HG03066 (cell line): ENCODE measurements around the gene RBMS1.

Experiments used
- ATAC-seq: cut with Tn5 transposase; IDR thresholded peaks from one replicate; pipeline ENCODE4 v1.9.1; 2021; ENCODE audit warnings: low read depth; ENCODE audit not compliant: unreplicated experiment

RBMS1 gene

GRCh38 chr2:160339726-160340125, 153.9 kb downstream of the RBMS1 start:
- ATAC-seq = no peak

GRCh38 chr2:160338901-160339685, 154.5 kb downstream of the RBMS1 start:
- ATAC-seq = no peak

GRCh38 chr2:160337728-160338127, 155.9 kb downstream of the RBMS1 start:
- ATAC-seq = no peak

- no peak for ATAC-seq
Observed at GRCh38 chr2:160336635-160337034, 157.0 kb downstream of the RBMS1 start.

- no peak for ATAC-seq
Observed at GRCh38 chr2:160336105-160336504, 157.5 kb downstream of the RBMS1 start.

GRCh38 chr2:160335441-160335840, 158.2 kb downstream of the RBMS1 start:
- ATAC-seq = no peak

GRCh38 chr2:160334028-160334741, 159.4 kb downstream of the RBMS1 start:
- ATAC-seq = no peak

- ATAC-seq = no peak
Observed at GRCh38 chr2:160333324-160334027, 160.1 kb downstream of the RBMS1 start.

- no peak for ATAC-seq
Observed at GRCh38 chr2:160332318-160332717, 161.3 kb downstream of the RBMS1 start.

- ATAC-seq = no peak
Observed at GRCh38 chr2:160331258-160332025, 162.2 kb downstream of the RBMS1 start.

GRCh38 chr2:160328811-160329527, 164.6 kb downstream of the RBMS1 start:
- ATAC-seq = no peak

GRCh38 chr2:160326786-160327185, 166.8 kb downstream of the RBMS1 start:
- no peak for ATAC-seq

GRCh38 chr2:160325418-160325817, 168.2 kb downstream of the RBMS1 start:
- ATAC-seq = no peak

GRCh38 chr2:160324917-160325316, 168.7 kb downstream of the RBMS1 start:
- ATAC-seq = no peak

- no peak for ATAC-seq
Observed at GRCh38 chr2:160324161-160324800, 169.3 kb downstream of the RBMS1 start.

GRCh38 chr2:160322320-160322719, 171.3 kb downstream of the RBMS1 start:
- no peak for ATAC-seq

GRCh38 chr2:160321006-160321405, 172.6 kb downstream of the RBMS1 start:
- no peak for ATAC-seq

GRCh38 chr2:160319700-160320099, 173.9 kb downstream of the RBMS1 start:
- ATAC-seq = no peak

- no peak for ATAC-seq
Observed at GRCh38 chr2:160318218-160318617, 175.4 kb downstream of the RBMS1 start.
